Thyroid gland (tissue), 4 donors: ENCODE results near the gene PTPRC. TPM values are rescaled to one million over a fixed set of nuclear protein-coding genes. Genes with fewer than 3 reads are reported as not detected.

ENCODE experiments used
- DNase-seq, 2 donors: peaks; one replicate each; pipeline ENCODE4 v3.0.0-alpha.2; 2019
- H3K27ac ChIP-seq, 3 donors: fragments of 200-600 bp; sonication (generic); 1 replicate in 2 of 3; 2 replicates in 1 of 3; pipeline ENCODE4 v1.5.1; 2016 to 2019; ENCODE audit warnings: mild to moderate bottlenecking in 1 of 3, moderate library complexity in 1 of 3
- H3K27me3 ChIP-seq: fragments of 200-600 bp; sonication (generic); one replicate; pipeline ENCODE4 v1.5.1; 2019
- H3K36me3 ChIP-seq, 2 donors: fragments of 200-600 bp; sonication (generic); one replicate each; pipeline ENCODE4 v1.5.1; 2016 to 2019
- H3K4me1 ChIP-seq, 2 donors: fragments of 200-600 bp; sonication (generic); one replicate each; pipeline ENCODE4 v1.5.1; 2017 to 2019
- H3K4me3 ChIP-seq, 3 donors: fragments of 200-600 bp; sonication (generic); replicated peaks in 1 of 3; 1 replicate in 2 of 3; 2 replicates in 1 of 3; pipeline ENCODE4 v1.5.1; 2016; ENCODE audit warnings: mild to moderate bottlenecking in 1 of 3
- H3K9me3 ChIP-seq: fragments of 200-600 bp; sonication (generic); one replicate; pipeline ENCODE4 v1.5.1; 2017
- CTCF ChIP-seq, 6 experiments: fragments of 200-600 bp in 3 of 6; fragments of 450-650 bp in 3 of 6; sonication (generic) in 3 of 6; IDR thresholded peaks; one replicate each; pipeline ENCODE4 v1.5.1; 2016 to 2019; ENCODE audit warnings: antibody characterized with exemption in 6 of 6, mild to moderate bottlenecking in 2 of 6, inconsistent platforms in 1 of 6, moderate library complexity in 1 of 6
- POLR2A ChIP-seq, 2 donors: fragments of 450-650 bp; IDR thresholded peaks; one replicate each; pipeline ENCODE4 v1.6.1; 2017; ENCODE audit warnings: antibody characterized with exemption in 2 of 2, mild to moderate bottlenecking in 2 of 2, moderate library complexity in 1 of 2
- WGBS, 2 donors: methylation state at CpG; one replicate each; pipeline ENCODE4 v1.1.5; 2017; 5-methylcytosine and 5-hydroxymethylcytosine counted together
- intact Hi-C: fragments of 100-400 bp; cut with DNase I; formaldehyde crosslinking; loops from one replicate; pipeline ENCODE4 v1.15.1; 2023
- total RNA-seq, 4 donors: library from RNA; depleted of rRNA; stranded (reverse); fragments of >200 nt; gene quantifications; one replicate each; pipeline ENCODE4 v1.2.3, GENCODE V29; 2016

The PTPRC gene
- total RNA-seq, 4 donors from 2014 or later = 11.5 to 23.8 (median 16.9) TPM

GRCh38 chr1:198605406-198605805, 33.4 kb upstream of the PTPRC start:
- DNase-seq = no peak
- Histone ChIP-seq H3K4me3 (no peak overlapping the region), H3K27ac (no peak overlapping the region), H3K9me3 (no peaks in the 10 kb centered on the region), H3K36me3 (no peaks in the 10 kb centered on the region), H3K27me3 (no peaks in the 10 kb centered on the region), H3K4me1 (no peaks in the 10 kb centered on the region)
- WGBS, 2 donors = 78 to 79% methylated on average over 4 of the region's 4 CpGs
- intact Hi-C loops = no loop called here
- TF ChIP-seq POLR2A (IDR thresholded peaks at IDR 0.05) (no peak), CTCF (IDR thresholded peaks at IDR 0.05) (no peak)

- intact Hi-C loops = no loop called here
- Histone ChIP-seq H3K27ac (no peak overlapping the region), H3K9me3 (no peaks in the 10 kb centered on the region), H3K36me3 (no peaks in the 10 kb centered on the region), H3K4me1 (no peaks in the 10 kb centered on the region), H3K27me3 (no peaks in the 10 kb centered on the region), H3K4me3 (no peak overlapping the region)
- no peak for DNase-seq
- TF ChIP-seq POLR2A (IDR thresholded peaks at IDR 0.05) = no peak
- TF ChIP-seq CTCF (IDR thresholded peaks at IDR 0.05) = no peak
- 84 to 92% methylated on average over 3 of the region's 3 CpGs for WGBS, 2 donors
Observed at GRCh38 chr1:198606020-198606438, 32.8 kb upstream of the PTPRC start.

- DNase-seq = no peak
- Histone ChIP-seq H3K9me3 (no peaks in the 10 kb centered on the region), H3K4me1 (no peaks in the 10 kb centered on the region), H3K36me3 (no peaks in the 10 kb centered on the region), H3K27ac (no peak overlapping the region), H3K27me3 (no peaks in the 10 kb centered on the region), H3K4me3 (no peak overlapping the region)
- WGBS, 2 donors = 90 to 91% methylated on average over 2 of the region's 2 CpGs
- intact Hi-C loops = no loop called here
- TF ChIP-seq POLR2A (IDR thresholded peaks at IDR 0.05) = no peak
- TF ChIP-seq CTCF (IDR thresholded peaks at IDR 0.05) = no peak
Observed at GRCh38 chr1:198607714-198608113, 31.1 kb upstream of the PTPRC start.

GRCh38 chr1:198610362-198610761, 28.5 kb upstream of the PTPRC start:
- Histone ChIP-seq H3K4me1 (no peaks in the 10 kb centered on the region), H3K4me3 (no peak overlapping the region), H3K27ac (no peak overlapping the region), H3K27me3 (no peaks in the 10 kb centered on the region), H3K9me3 (no peaks in the 10 kb centered on the region), H3K36me3 (no peaks in the 10 kb centered on the region)
- TF ChIP-seq CTCF (IDR thresholded peaks at IDR 0.05) = no peak
- no peak for TF ChIP-seq POLR2A (IDR thresholded peaks at IDR 0.05)
- no peak for DNase-seq
- WGBS, 2 donors = 59 to 68% methylated on average over 1 of the region's 1 CpG
- intact Hi-C loops = no loop called here

GRCh38 chr1:198611219-198611618, 27.6 kb upstream of the PTPRC start:
- no peak for DNase-seq
- H3K36me3 ChIP-seq = no peaks in the 10 kb centered on the region
- no peaks in the 10 kb centered on the region for H3K4me1 ChIP-seq
- intact Hi-C loops = no loop called here
- no peak overlapping the region for H3K27ac ChIP-seq
- H3K4me3 ChIP-seq = no peak overlapping the region
- TF ChIP-seq CTCF (IDR thresholded peaks at IDR 0.05) (no peak), POLR2A (IDR thresholded peaks at IDR 0.05) (no peak)
- no peaks in the 10 kb centered on the region for H3K9me3 ChIP-seq
- 90 to 91% methylated on average over 5 of the region's 5 CpGs for WGBS, 2 donors
- H3K27me3 ChIP-seq = no peaks in the 10 kb centered on the region
